GM20000 (cell line): ENCODE results near the gene CACNA1F.

Experiments
- DNase-seq: peaks from one replicate; pipeline ENCODE4 v3.0.0; 2012; ENCODE audit warnings: low spot score
- TF ChIP-seq, protein P1 (sequence below): IDR thresholded peaks from 2 replicates; pipeline ENCODE4 v1.5.1; 2012; ENCODE audit warnings: mild to moderate bottlenecking, control low read depth; ENCODE audit errors: extremely low read depth, missing control alignments

CACNA1F gene

DNA sequence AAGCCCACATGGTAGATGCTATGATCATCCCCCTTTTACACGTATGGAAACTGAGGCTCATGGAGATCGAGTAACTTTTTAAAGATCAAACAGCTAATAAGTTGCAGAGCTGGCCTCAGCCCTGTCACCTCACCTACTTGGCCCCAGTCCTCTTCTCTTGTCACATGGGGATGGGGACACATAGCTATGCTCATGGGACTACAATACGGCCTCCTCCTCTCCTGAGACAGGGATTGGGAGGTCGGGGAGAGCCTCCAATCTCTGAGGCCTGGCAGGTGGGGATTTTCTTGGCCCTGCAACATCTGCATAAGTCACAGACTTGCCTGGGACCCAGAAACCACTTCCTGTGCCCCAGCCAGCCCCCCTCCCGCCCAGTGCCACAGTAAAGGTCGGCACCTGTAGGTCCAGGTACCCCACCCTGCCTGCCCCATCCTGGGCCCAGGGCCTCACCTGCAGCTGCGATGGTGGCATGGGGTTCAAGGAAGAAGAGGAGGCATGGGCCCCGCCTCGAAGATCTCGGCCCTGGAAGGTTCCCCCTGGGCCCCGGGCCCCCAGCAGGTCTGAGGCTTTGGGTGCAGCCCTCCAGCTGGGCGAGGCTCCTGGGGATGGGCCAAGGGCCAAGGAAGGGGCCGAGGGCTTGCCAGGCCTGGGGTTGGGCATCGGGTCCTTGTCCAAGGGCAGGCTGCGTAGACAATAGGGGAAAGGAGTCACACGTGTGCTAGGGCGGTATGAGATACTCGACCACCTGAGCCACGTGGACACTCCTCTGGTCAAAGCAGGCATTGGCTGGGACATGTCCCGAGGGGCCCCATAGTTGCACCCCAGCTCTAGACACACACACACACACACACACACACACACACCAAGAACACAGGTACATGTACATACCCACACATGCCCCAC, 25.0 kb upstream of the CACNA1F start:
- TF ChIP-seq, protein P1, sequence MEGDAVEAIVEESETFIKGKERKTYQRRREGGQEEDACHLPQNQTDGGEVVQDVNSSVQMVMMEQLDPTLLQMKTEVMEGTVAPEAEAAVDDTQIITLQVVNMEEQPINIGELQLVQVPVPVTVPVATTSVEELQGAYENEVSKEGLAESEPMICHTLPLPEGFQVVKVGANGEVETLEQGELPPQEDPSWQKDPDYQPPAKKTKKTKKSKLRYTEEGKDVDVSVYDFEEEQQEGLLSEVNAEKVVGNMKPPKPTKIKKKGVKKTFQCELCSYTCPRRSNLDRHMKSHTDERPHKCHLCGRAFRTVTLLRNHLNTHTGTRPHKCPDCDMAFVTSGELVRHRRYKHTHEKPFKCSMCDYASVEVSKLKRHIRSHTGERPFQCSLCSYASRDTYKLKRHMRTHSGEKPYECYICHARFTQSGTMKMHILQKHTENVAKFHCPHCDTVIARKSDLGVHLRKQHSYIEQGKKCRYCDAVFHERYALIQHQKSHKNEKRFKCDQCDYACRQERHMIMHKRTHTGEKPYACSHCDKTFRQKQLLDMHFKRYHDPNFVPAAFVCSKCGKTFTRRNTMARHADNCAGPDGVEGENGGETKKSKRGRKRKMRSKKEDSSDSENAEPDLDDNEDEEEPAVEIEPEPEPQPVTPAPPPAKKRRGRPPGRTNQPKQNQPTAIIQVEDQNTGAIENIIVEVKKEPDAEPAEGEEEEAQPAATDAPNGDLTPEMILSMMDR: no peak
- DNase-seq: no peak

DNA sequence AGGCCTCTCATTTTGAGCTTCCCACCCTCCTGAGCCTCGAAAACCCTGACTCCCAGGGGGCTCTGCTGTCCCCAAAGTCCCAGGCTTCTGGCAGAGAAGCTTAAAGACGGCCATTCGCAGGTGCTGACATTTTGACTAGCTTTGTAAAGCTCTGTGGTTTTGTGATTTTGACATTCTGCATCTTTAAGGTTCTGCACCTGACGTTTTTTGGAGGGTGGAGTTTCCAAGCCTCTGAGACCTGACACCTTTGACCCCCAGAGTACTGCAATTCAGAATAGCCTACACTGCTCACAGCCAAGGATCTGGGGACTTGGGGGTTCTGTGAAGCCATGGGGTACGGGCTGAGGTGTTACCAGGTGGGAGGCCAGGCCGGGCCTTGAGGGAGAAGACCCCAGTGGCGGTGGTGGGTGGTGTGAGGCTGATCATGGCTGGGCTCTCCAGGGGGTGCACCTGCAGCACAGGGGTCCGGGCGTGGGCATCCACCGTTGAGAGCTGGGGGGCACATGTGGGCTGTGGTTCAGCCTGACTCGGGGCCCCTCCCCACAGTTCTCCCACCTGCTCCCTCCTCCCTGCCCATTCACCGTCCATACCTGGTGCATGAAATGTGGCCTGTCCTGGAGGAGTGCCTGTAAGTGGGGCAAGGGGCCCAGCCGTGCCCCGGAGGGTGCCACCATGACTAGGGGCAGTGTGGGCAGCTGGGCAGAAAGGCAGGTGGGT, 24.1 kb upstream of the CACNA1F start:
- TF ChIP-seq, protein P1: no peak
- DNase-seq: no peak

DNA sequence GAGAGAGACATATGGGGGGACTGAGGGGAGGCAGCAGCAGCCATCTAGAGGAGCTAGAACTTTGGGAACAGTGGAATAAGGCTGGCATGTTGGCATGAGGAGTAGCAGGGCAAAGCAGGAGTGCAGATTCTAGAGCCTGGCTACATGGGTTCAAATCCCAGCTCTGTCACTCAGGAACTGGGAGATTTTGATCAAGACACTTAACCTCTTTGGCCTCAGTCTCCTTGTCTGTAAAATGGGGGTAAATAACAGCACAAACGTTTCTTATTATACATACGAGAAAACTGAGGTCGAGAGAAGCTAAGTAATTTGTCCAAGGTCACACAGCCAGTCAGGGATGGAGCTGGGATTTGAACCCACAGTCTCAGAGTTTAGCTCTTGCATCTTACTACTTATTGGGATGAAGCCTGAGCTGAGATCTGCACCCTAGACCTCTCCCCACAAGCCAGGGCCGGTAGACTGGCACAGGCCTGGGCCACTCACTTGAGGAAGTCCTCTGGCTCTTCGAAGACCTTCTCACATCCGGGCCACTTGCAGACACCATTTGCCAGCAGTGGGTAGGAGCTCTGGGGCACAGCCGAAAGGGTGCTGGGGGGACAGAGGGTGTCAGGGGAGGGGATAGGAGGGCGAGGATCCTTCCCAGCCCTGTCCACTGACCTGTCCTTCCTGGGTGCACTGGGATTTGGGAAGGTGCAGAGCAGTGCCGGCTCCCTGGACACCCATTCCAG, 23.3 kb upstream of the CACNA1F start:
- no peak for DNase-seq
- TF ChIP-seq, protein P1: no peak

DNA sequence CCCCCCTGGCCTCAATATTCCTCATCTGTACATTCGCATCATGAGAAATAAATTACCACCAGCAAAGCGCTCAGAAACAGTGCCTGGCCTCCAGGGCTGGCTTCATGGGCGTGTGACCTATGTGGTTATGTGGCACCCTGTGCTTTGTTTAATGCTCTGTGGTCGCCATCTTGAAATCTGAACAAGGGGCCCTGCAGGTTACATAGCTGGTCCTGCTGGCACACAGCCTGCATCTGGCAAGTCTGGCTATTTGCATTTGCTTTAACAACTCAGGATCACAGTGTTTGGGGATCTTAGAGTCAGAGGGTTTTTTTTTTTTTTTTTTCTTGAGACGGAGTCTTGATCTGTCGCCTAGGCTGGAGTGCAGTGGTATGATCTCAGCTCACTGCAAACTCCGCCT, 21.5 kb upstream of the CACNA1F start:
- TF ChIP-seq, protein P1: no peak
- no peak for DNase-seq

DNA sequence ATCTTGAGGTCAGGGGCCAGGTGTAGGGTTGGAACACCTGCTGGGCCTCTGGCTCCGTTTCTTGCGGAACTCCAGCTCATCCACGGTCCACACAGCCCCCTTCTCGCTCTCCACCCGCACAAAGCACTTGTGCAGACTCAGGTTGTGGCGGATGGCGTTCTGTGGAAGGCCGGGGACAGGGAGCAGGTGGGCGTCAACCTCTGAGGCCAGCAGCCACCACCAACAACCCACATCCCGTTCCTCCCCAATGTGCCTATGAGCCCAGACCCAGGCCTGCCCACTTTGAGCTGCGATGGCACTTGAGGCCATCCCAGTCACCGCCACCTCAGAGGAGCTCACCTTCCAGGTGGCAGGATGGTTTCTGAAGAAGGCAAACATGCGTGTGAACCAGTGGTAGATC, 18.2 kb upstream of the CACNA1F start:
- no peak for DNase-seq
- TF ChIP-seq, protein P1: no peak

DNA sequence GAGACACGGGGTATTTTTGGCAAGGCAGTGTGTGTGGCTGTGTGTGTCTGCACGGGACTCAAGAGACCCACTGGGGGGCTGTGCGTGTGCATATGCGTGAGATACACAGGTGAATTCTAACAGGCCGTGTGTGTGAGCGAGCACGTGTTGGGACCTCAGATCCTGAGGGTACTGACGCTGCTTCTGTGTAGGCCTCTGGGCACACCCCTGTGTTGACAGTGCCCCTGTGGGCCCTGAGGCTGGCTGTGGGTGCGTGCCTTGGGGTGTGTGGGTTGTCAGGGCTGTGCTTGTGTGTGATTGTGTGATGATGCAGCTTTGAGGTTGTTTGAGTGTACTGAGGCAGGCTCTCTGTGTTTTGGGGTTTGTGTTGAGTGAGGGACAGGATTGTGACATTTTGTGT, 17.4 kb upstream of the CACNA1F start:
- no peak for DNase-seq
- TF ChIP-seq, protein P1: no peak
